Left lung (tissue), 10 donors: Measurements from ENCODE around the gene PLEKHG4B. TPM values are rescaled to one million over a fixed set of nuclear protein-coding genes. Genes with fewer than 3 reads are reported as not detected.
"Not testable (repeated sequence)": the region's sequence is repeated elsewhere in the genome, so short reads cannot be mapped to it uniquely, and the experiment has no call there.

Experiments used
- ATAC-seq: fragments of 200-7000 bp; cut with Tn5 transposase; one replicate; pipeline ENCODE4 v1.9.1; 2020; ENCODE audit warnings: moderate library complexity
- DNase-seq, 4 donors: peaks; one replicate each; pipeline ENCODE4 v3.0.0-alpha.2; 2013 to 2020
- H3K27ac ChIP-seq, 2 donors: fragments of 200-600 bp; sonication (generic) in 1 of 2; one replicate each; pipeline versions ENCODE4 v1.5.0 to v1.8.0; 2020 to 2021
- H3K27me3 ChIP-seq, 2 donors: fragments of 200-600 bp; sonication (generic) in 1 of 2; one replicate each; pipeline versions ENCODE4 v1.5.0 to v1.8.0; 2020 to 2021
- H3K36me3 ChIP-seq, 2 donors: fragments of 200-600 bp; sonication (generic) in 1 of 2; one replicate each; pipeline versions ENCODE4 v1.5.0 to v1.8.0; 2020 to 2021
- H3K4me1 ChIP-seq, 2 donors: fragments of 200-600 bp; one replicate each; pipeline ENCODE4 v1.8.0; 2021
- H3K4me3 ChIP-seq, 2 donors: fragments of 200-600 bp; sonication (generic) in 1 of 2; one replicate each; pipeline versions ENCODE4 v1.5.0 to v1.8.0; 2020 to 2021; ENCODE audit warnings: mild to moderate bottlenecking in 1 of 2
- H3K9me3 ChIP-seq, 2 donors: fragments of 200-600 bp; sonication (generic) in 1 of 2; one replicate each; pipeline versions ENCODE4 v1.5.0 to v1.8.0; 2020 to 2021
- CTCF ChIP-seq, 2 donors: fragments of 200-600 bp; sonication (generic) in 1 of 2; IDR thresholded peaks; one replicate each; pipeline versions ENCODE4 v1.5.0 to v1.8.0; 2021; ENCODE audit warnings: antibody characterized with exemption in 2 of 2
- intact Hi-C, 2 donors: fragments of 100-400 bp; cut with DNase I; formaldehyde crosslinking; loops; one replicate each; pipeline versions ENCODE4 v1.11.2 to v1.14.2; 2022
- polyA plus RNA-seq, 6 donors: library from polyadenylated mRNA; unstranded; fragments of 120-200 nt; gene quantifications; one replicate each; pipeline ENCODE4 v1.2.1, GENCODE V29; 2013; ENCODE audit not compliant: insufficient read length in 6 of 6
- total RNA-seq, 2 donors: library from RNA; stranded (reverse); fragmentation: NEBNext Ultra II Directional; extraction: Animal tissue kit (Norgen Biotek cat#: 25700); gene quantifications; one replicate each; pipeline ENCODE4 v1.2.1, GENCODE V29; 2021
- donor health status: DM: no; HTN: yes; CAD: no.
- donor health status: DM: no; HTN: no; CAD: no.

The PLEKHG4B gene
- total and polyA plus RNA-seq, 8 donors: 1.2 to 19.5 (median 15.5) TPM

- no peaks in the 10 kb centered on the region for H3K27me3 ChIP-seq
- no peak overlapping the region for H3K4me3 ChIP-seq
- no peak for TF ChIP-seq CTCF (IDR thresholded peaks at IDR 0.05)
- no peaks in the 10 kb centered on the region for H3K9me3 ChIP-seq
- ATAC-seq (no peak), DNase-seq (no peak)
- H3K4me1 ChIP-seq: no peaks in the 10 kb centered on the region
- peaks cover 0 to 87% of the 10 kb centered on the region in 2 donors for H3K36me3 ChIP-seq
- intact Hi-C loops: no loop called here
- H3K27ac ChIP-seq: no peak overlapping the region
Observed at GRCh38 chr5:234450-234849, 142.5 kb downstream of the PLEKHG4B start.

GRCh38 chr5:235527-235926 lies 143.6 kb downstream of the PLEKHG4B start:
- intact Hi-C loops, ATAC-seq, H3K9me3 ChIP-seq, H3K4me1 ChIP-seq, H3K4me3 ChIP-seq, H3K27ac ChIP-seq, DNase-seq, H3K27me3 ChIP-seq: not testable (repeated sequence)
- peaks cover 0 to 90% of the 10 kb centered on the region in 2 donors for H3K36me3 ChIP-seq

- H3K4me1 ChIP-seq, H3K4me3 ChIP-seq, H3K9me3 ChIP-seq, H3K27me3 ChIP-seq, DNase-seq, intact Hi-C loops, ATAC-seq, H3K27ac ChIP-seq: not testable (repeated sequence)
- peaks cover 0 to 90% of the 10 kb centered on the region in 2 donors for H3K36me3 ChIP-seq
Observed at GRCh38 chr5:237931-238330, 146.0 kb downstream of the PLEKHG4B start.

Other genes with a start within 250 kb of the PLEKHG4B start
- gene LRRC14B, start 99.3 kb downstream of the PLEKHG4B start, total RNA-seq: not detected
- gene LRRC14B, start 99.3 kb downstream of the PLEKHG4B start, polyA plus RNA-seq: under 1 TPM in 5 of 6 donors, not detected in 1; 0.08 to 0.14 (median 0.11) TPM
- 1 to 10 TPM; 5.2 to 6.9 TPM for gene CCDC127, start 126.0 kb downstream of the PLEKHG4B start, total RNA-seq
- gene CCDC127, start 126.0 kb downstream of the PLEKHG4B start, polyA plus RNA-seq: 10 to 100 TPM; 11.3 to 17.0 (median 14.1) TPM
- 100 to 1,000 TPM in 1 of 2 donors, 10 to 100 TPM in 1; 95.9 to 101 TPM for gene SDHA, start 126.2 kb downstream of the PLEKHG4B start, total RNA-seq
- 100 to 1,000 TPM in 5 of 6 donors, 10 to 100 TPM in 1; 98.2 to 113 (median 108) TPM for gene SDHA, start 126.2 kb downstream of the PLEKHG4B start, polyA plus RNA-seq
- gene PDCD6, start 179.5 kb downstream of the PLEKHG4B start, total RNA-seq: 10 to 100 TPM; 80.2 to 85.3 TPM
- gene PDCD6, start 179.5 kb downstream of the PLEKHG4B start, polyA plus RNA-seq: 100 to 1,000 TPM; 125 to 147 (median 136) TPM
- 1 to 10 TPM in 1 of 2 donors, under 1 TPM in 1; 0.32 to 5.5 TPM for gene AHRR, start 229.5 kb downstream of the PLEKHG4B start, total RNA-seq
- gene AHRR, start 229.5 kb downstream of the PLEKHG4B start, polyA plus RNA-seq: 1 to 10 TPM; 2.8 to 8.4 (median 4.7) TPM